GM19351 (cell line): ENCODE measurements around the gene CEACAM16.
"Not testable (repeated sequence)": the region's sequence is repeated elsewhere in the genome, so short reads cannot be mapped to it uniquely, and the experiment has no call there.

Experiments
- ATAC-seq: cut with Tn5 transposase; IDR thresholded peaks from one replicate; pipeline ENCODE4 v1.9.1; 2021; ENCODE audit warnings: mild to moderate bottlenecking, moderate library complexity; ENCODE audit not compliant: unreplicated experiment

CEACAM16 gene

GRCh38 chr19:44703336-44704078, 4.6 kb downstream of the CEACAM16 start:
- ATAC-seq: no peak

- ATAC-seq: no peak
Measured at GRCh38 chr19:44704982-44705381, 6.0 kb downstream of the CEACAM16 start.

- ATAC-seq: no peak
Measured at GRCh38 chr19:44705502-44706010, 6.6 kb downstream of the CEACAM16 start.

- ATAC-seq: no peak
Measured at GRCh38 chr19:44706506-44707236, 7.7 kb downstream of the CEACAM16 start.

GRCh38 chr19:44707794-44708193, 8.8 kb downstream of the CEACAM16 start:
- no peak for ATAC-seq

- ATAC-seq: no peak
Measured at GRCh38 chr19:44708940-44709339, 10.0 kb downstream of the CEACAM16 start.

- ATAC-seq: not testable (repeated sequence)
Measured at GRCh38 chr19:44709434-44710266, 10.7 kb downstream of the CEACAM16 start.

- no peak for ATAC-seq
Measured at GRCh38 chr19:44710483-44710882, 11.5 kb downstream of the CEACAM16 start.

GRCh38 chr19:44712864-44713515, 14.0 kb downstream of the CEACAM16 start:
- no peak for ATAC-seq

- ATAC-seq: no peak
Measured at GRCh38 chr19:44714597-44715169, 15.7 kb downstream of the CEACAM16 start.

GRCh38 chr19:44717603-44718002, 18.7 kb downstream of the CEACAM16 start:
- ATAC-seq: no peak

- ATAC-seq: no peak
Measured at GRCh38 chr19:44718441-44719261, 19.7 kb downstream of the CEACAM16 start.

- no peak for ATAC-seq
Measured at GRCh38 chr19:44719262-44719701, 20.3 kb downstream of the CEACAM16 start.

- ATAC-seq: not testable (repeated sequence)
Measured at GRCh38 chr19:44720396-44720795, 21.4 kb downstream of the CEACAM16 start.

GRCh38 chr19:44720945-44721344, 22.0 kb downstream of the CEACAM16 start:
- no peak for ATAC-seq

- not testable (repeated sequence) for ATAC-seq
Measured at GRCh38 chr19:44721369-44721768, 22.4 kb downstream of the CEACAM16 start.

GRCh38 chr19:44722131-44723121, 23.5 kb downstream of the CEACAM16 start:
- no peak for ATAC-seq

GRCh38 chr19:44723299-44723951, 24.5 kb downstream of the CEACAM16 start:
- peak; percentile 41 for ATAC-seq
